Adrenal gland (tissue), 5 donors: ENCODE data around the gene CHST3.

Source experiments
- CTCF ChIP-seq, 6 experiments: fragments of 450-650 bp in 4 of 6; fragments of 200-600 bp in 2 of 6; sonication (generic) in 1 of 6; IDR thresholded peaks; 1 replicate in 5 of 6; 2 replicates in 1 of 6; pipeline versions ENCODE4 v1.5.1 to v1.8.0; 2016 to 2021; ENCODE audit warnings: antibody characterized with exemption in 6 of 6, mild to moderate bottlenecking in 2 of 6, moderate library complexity in 1 of 6
- POLR2A ChIP-seq, 2 donors: fragments of 450-650 bp; IDR thresholded peaks; one replicate each; pipeline ENCODE4 v1.6.1; 2017; ENCODE audit warnings: antibody characterized with exemption in 2 of 2, mild to moderate bottlenecking in 2 of 2, moderate library complexity in 1 of 2
- donor health status: DM: no; HTN: no; CAD: no.

GRCh38 chr10:71995449-71995848, 31.3 kb downstream of the CHST3 start:
- TF ChIP-seq CTCF (IDR thresholded peaks at IDR 0.05) (no peak), POLR2A (IDR thresholded peaks at IDR 0.05) (no peak)
